NB4 (cell line): ENCODE data around the gene TMCC1.
"Not testable (repeated sequence)": the region's sequence is repeated elsewhere in the genome, so short reads cannot be mapped to it uniquely, and the experiment has no call there.

Source experiments
- DNase-seq: peaks from one replicate; pipeline ENCODE4 v3.0.0; 2010; ENCODE audit warnings: low read depth
- H3K4me3 ChIP-seq: one replicate; pipeline ENCODE4 v1.5.1; 2011; ENCODE audit warnings: mild to moderate bottlenecking, low read depth, low read length, moderate library complexity
- MYC ChIP-seq: IDR thresholded peaks from 2 replicates; pipeline ENCODE4 v1.6.1; 2011; ENCODE audit warnings: low read depth, low read length
- POLR2A ChIP-seq: IDR thresholded peaks from 2 replicates; pipeline ENCODE4 v1.6.1; 2011; ENCODE audit warnings: mild to moderate bottlenecking; ENCODE audit not compliant: insufficient read length; ENCODE audit errors: extremely low read depth
- TF ChIP-seq, protein P1 (sequence below): IDR thresholded peaks from 2 replicates; pipeline ENCODE4 v1.6.1; 2011; ENCODE audit warnings: low read depth, low read length
- TF ChIP-seq, protein P2 (sequence below): IDR thresholded peaks from one replicate; pipeline ENCODE4 v1.5.1; 2012; ENCODE audit warnings: low read depth, low read length

The TMCC1 gene

DNA sequence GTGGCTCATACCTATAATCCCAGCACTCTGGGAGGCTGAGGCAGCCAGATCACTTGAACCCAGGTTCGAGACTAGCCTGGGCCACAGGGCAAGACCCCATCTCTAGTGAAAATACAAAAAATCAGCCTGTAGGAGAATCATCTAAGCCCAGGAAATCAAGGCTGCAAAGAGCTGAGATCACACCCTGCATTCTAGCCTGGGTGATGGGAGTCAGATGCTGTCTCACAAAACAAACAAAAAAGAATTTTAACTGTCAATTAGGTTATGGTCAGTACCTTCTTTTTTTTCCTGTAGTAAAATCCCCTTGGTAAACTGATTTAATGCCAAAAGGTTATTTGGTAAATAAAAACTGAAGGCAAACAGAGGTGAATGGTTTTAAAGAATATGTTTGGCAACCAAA lies 29.0 kb downstream of the TMCC1 start:
- TF ChIP-seq, protein P1, sequence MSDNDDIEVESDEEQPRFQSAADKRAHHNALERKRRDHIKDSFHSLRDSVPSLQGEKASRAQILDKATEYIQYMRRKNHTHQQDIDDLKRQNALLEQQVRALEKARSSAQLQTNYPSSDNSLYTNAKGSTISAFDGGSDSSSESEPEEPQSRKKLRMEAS = no peak
- TF ChIP-seq, protein P2, sequence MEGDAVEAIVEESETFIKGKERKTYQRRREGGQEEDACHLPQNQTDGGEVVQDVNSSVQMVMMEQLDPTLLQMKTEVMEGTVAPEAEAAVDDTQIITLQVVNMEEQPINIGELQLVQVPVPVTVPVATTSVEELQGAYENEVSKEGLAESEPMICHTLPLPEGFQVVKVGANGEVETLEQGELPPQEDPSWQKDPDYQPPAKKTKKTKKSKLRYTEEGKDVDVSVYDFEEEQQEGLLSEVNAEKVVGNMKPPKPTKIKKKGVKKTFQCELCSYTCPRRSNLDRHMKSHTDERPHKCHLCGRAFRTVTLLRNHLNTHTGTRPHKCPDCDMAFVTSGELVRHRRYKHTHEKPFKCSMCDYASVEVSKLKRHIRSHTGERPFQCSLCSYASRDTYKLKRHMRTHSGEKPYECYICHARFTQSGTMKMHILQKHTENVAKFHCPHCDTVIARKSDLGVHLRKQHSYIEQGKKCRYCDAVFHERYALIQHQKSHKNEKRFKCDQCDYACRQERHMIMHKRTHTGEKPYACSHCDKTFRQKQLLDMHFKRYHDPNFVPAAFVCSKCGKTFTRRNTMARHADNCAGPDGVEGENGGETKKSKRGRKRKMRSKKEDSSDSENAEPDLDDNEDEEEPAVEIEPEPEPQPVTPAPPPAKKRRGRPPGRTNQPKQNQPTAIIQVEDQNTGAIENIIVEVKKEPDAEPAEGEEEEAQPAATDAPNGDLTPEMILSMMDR = no peak
- TF ChIP-seq POLR2A = no peak
- no peak for TF ChIP-seq MYC
- no peak overlapping the region for H3K4me3 ChIP-seq
- DNase-seq = no peak

DNA sequence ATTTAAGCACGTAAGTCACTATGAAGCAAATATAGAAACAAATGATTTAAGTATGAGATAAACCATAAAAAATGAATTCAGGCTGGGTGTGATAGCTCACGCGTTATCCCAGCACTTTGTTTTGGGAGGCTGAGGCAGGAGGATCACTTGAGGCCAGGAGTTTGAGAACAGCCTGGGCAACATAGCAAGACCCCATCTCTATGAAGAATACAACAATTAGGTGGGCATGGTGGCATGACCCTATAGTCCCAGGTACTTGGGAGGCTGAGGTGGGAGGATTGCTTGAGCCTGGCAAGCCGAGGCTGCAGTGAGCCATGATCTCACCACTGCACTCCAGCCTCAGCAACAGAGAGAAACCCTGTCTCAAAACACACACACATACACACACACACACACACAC lies 34.2 kb downstream of the TMCC1 start:
- no peak for DNase-seq
- TF ChIP-seq, protein P2 = no peak
- TF ChIP-seq, protein P1 = no peak
- TF ChIP-seq MYC (no peak), POLR2A (no peak)
- no peak overlapping the region for H3K4me3 ChIP-seq

DNA sequence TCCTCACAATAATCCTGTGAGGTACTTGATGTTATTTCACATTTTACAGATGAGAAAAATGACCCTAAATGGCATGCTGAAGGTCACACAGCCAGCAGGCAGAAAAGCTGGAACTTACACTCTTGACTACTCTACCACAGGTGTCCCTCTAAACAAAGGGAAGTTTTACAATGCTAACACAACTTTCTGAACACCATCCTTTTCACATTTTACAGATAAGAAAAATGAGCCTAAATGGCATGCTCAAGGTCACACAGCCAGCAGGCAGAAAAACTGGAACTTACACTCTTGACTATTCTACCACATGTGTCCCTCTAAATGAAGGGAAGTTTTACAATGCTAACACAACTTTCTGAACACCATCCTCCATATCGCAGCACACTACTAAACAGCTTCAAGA lies 35.6 kb downstream of the TMCC1 start:
- no peak for DNase-seq
- H3K4me3 ChIP-seq = no peak overlapping the region

DNA sequence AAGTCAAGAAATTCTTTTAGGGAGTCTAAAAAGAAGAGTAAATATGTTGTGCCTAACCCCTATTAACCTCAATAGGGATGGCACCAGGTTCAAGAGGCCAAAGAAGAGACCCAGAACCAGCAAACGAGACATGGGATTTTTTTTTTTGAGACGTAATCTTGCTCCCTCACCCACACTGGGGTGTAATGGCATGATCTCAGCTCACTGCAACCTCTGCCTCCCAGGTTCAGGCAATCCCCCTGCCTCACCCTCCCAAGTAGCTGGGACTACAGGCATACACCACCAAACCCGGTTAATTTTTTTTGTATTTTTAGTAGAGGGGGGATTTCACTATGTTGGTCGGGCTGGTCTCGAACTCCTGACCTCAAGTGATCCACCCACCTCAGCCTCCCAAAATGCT lies 36.7 kb downstream of the TMCC1 start:
- H3K4me3 ChIP-seq, DNase-seq: not testable (repeated sequence)

More for the DNA sequence above, 35.6 kb downstream of the TMCC1 start:
- TF ChIP-seq, protein P1 = no peak
- TF ChIP-seq MYC (no peak), POLR2A (no peak)
- TF ChIP-seq, protein P2 = no peak

DNA sequence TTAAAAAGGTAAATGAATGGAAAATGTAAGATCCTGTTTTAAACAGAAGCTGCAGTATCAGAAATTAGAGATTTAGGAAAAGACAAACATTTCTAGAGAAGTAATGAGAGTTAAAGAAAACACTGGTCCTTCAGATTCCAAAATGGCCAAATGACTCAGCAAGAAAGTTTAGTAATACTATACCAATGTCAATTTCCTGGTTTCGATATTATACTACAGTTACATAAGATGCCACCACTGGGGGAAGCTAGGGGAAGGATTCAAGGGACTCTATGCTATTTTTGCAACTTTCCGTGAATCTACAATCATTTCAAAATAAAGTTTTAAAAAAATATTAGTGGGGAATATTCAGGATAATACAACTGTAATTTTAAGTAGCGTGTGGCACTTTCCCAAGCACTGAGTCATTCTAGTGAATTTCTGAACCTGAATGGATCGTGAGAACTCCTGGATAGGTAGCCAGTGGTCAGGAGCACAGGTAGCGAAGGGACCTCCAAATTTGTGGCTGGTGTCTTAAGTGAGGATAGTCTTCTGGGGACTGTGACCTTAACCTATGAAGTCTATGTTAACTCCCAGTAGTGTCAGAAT lies 37.6 kb downstream of the TMCC1 start:
- peak; percentile 72 for DNase-seq
- no peak overlapping the region for H3K4me3 ChIP-seq
- TF ChIP-seq, protein P1 = no peak
- TF ChIP-seq MYC (no peak), POLR2A (no peak)
- TF ChIP-seq, protein P2 = no peak

DNA sequence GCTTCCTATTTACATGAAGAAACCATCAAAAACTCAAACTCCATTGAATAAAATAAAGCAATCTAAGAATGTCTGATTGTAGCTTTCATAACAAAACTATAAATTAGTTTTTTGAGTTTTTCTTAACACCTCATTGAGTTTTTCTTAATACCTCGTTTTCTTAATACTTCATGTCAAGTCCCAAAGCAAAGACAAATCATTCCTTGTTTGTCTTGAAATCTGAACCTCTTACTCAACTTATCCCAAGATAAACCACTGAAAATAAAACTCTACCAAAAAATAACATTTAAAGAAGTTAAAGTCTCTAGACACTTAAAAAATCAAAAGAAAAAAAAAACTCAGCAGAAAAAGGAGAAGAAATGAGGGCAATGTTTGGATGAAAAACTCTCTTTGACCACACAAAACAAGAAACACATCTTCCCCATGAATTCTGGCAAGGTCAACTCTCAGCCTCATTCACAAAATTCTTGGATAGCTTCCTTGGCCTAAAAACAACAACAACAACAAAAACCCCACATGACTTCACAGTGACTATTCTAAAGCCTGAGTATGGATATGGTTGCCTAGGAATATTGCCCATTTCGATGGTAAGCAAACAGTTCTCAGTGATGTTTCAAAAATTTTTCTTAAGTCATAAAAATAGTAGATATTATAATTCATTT lies 38.2 kb downstream of the TMCC1 start:
- no peak for DNase-seq
- TF ChIP-seq POLR2A (no peak), MYC (no peak)
- TF ChIP-seq, protein P1 = no peak
- TF ChIP-seq, protein P2 = no peak
- H3K4me3 ChIP-seq = no peak overlapping the region
